NCI-H146 (cell line): ENCODE measurements around the gene AGPAT2.

Experiments used
- DNase-seq: peaks from one replicate; lab custom pipeline; 2025; lab: John Stamatoyannopoulos, UW

The AGPAT2 gene

DNA sequence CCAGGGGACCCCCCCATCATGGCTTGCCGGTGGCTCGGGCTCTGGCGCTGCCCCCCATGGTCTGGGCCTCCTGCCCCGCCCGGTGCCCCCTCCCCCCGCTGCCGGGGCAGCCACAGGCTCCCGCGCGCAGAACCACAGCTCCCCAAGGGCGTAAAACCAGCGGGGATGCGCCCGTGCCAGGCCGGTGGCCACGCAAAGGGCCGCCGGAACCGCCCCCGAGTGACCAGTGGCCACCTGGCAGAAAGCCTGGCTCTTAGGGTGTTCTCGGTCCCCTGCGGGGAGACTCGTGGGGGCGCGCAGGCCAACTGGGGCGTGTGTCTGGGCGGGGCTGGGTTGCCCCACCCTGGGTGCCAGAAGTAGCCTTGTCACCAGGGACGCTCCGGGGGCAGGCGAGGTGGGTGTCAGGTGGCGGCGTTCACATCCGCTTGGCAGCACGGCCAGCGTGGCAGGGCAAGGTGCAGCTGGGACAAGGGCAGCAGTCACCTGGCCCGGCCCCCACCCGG, 515 bp upstream of the AGPAT2 start:
- DNase-seq: peak; percentile 58

DNA sequence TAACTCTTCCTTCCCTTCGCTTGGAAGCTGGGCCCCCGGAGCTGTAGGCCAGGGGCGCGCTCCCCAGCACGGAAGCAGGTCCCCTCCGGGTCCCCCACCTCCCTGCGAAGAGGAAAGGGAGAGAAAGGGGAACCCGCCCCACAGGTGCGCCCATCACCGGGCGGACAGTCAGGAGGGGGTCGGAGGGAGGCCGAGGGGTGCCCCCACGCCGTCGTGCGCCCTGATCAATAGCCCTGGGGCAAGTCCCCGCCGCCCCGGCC, 793 bp downstream of the AGPAT2 start:
- DNase-seq: no peak

DNA sequence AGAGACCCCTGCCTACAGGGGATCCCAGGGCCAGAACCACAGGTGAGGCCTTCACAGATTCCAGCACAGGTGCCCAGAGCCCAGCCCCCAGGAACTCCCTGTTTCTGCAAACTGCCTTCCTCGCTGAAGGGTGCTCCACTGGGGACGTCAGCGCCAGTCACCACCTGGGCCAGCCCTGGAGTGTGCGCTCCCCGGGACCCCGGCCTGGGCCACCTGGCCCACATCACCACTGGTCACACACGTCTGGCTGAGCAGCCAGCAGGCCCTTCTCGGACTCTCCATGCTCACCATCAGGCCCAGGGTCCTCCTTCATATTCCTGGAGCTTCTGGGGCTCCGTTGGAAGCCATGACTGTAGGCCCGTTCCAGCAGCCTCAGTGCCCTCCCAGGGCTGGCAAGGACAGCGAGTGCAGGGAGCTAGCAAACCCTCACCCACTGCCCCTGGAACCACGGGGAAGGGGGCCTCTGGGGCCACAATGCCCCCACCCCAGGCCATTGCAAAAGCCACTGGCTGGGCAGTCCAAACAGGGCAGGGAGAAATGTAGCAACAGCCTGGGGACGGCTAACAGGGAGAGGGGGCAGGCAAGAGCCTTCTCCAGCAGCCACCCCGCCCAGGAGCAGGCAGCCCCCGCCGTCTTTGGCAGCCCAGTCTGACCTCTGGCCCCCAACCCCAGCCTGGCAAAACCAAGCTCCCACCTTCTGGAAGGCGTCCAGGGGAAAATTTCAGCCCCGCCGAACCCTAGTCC, 1.3 kb downstream of the AGPAT2 start:
- DNase-seq: no peak

DNA sequence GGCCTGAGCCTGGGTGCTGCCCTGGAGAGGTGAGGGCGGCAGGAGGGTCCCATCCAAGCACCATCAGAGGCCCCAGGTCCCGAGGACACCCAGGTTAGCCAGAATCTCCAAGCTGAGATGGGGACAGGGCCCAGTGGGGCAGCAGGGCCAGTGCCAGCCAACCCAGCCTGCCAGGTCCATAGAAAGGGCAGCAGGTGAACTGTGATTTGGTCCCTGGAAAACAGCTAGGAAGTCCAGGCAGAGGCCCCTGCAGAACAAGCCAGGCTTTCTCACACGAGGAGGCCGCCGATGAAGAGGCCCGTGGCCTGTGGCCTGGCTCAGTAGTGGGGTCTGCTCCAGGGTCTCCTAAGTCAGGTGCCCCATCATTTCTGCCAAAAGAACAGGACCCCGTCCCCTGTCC, 2.0 kb downstream of the AGPAT2 start:
- no peak for DNase-seq

DNA sequence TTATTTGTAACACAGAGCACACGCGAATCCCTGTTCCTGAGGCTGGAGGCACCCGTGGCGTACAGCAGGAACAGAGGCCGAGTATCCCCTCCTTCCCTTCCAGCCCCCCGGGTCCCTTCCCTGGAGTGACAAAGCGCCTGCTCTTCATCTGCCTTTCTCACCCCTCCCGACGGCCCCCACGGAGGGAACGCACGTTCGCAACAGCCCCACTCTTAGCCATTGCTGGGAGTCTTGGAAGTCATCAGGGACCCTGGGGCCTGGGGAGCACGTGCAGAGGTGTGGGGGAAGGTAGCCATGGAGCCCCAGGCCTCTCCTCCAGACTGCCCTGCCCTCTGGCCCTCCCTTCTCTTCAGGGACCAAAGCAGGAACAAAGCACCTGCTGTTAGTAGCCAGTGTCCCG, 2.5 kb downstream of the AGPAT2 start:
- DNase-seq: no peak

DNA sequence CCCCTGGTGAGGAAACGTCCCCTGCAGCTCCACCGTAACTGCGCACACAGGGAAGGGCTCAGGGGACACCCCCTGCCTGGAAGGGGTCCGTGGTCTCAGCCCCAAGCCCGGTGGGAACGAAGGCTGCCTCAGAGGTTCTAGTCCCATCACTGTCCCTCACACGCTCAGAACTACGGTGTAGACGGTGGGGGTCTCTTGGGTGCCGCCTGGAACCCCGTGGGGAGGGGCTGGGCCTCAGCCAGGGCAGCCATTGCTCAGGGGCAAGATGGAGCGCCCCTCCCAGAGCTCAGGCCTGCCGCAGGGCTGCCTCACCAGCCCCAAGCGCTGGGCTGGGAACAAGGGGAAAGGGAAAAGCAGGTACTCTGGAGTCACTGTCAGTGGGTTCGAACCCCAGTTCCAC, 2.9 kb downstream of the AGPAT2 start:
- DNase-seq: no peak

DNA sequence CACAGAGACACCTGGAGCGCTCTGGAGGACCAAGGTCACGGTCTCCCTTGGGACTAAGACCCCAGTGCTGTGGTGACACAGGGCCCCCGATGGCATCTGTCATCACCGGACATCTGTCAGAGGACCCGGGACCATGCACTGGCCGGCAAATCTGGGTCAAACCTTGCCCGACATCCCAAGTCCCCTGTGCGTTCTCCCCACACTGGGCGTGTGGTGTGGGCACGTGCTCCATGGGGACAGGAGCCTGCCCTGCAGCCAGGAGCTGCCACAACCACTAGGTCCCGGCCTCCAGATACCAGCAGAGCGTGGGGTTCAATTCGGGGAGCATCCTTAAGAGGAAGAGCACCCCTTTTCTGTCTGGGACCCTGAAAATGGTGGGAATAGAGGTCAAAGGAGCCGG, 3.5 kb downstream of the AGPAT2 start:
- DNase-seq: no peak

DNA sequence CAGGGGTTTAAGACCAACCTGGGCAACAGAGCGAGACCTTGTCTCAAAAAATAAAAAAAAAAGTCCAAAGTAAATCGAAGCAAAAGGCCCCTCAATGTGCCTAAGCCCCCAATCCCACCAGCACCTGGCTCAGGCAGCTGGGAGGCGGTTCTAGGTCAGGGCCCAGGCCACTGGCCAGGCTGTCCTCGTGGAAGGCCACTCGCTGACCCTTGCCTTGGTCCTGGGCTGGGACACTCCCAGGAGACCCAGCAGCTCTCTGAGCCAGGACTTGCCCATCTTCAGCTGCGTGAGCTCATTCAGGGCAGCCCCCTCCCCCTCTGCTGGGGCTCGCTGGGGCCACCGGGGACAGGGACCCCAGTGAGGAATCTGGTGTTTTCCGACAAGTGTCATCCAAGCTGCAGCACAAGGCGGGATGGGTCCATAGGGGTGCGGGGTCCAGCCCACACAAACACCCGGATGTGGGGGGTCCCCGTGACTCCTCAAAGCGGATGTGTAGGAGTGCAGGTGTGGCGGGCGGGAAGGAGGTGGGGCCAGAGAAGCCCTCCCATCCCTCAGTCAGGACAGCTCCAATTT, 4.0 kb downstream of the AGPAT2 start:
- no peak for DNase-seq

DNA sequence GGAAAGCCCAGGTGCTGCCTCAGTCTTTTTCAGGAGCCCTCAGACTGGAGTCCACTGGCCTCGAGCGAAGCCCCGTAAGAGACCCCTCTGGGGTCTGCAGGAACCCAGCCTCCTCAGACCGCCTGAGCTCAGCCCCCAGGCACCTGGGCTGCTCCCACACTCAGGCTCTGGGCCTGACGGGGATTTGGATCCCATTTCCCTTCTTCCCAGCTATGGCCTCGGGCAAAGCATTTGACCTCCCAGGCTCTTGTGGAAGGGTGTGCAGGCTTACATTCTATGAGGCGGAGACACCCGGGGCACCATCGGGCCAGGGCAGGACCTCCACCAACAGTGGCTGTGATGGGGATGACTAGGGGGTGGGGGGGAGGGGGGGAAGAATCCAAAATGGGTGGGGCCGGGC, 4.5 kb downstream of the AGPAT2 start:
- DNase-seq: no peak

DNA sequence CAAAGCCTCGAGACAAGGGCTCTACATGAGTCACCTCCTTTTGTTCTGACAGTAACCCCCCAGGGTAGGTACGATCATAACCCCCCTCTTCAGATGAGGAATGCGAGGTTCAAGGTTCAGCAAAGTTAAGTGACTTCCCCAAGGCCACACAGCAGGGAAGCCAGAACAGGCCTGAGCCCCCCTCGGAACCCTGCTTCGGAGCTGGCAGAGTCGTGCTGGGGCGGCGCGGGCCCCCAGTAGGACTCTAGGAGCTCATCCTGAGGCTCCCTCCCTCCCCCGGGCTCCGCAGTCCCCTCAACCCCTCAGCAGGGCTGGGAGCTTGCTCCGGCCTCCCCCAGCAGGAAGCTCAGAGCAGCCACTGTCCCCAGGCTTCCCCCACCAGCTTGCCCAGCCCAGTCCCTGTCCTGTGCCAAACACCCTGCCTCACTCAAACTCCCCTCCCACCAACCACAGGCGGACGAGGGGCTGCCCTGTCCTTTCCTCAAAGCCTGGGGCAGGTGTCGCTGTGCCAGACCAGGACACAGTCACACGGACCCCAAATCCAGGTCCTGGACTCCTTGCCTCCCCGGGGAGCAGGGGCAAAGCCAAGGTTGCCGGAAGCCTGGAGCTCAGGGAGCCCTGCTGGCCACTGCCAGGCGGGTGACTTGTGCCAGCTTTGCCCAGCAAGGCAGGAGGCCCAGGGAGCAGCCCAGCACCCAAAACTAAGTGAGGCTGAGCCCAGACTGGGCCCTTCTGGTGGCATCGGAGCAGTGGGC, 5.1 kb downstream of the AGPAT2 start:
- no peak for DNase-seq

DNA sequence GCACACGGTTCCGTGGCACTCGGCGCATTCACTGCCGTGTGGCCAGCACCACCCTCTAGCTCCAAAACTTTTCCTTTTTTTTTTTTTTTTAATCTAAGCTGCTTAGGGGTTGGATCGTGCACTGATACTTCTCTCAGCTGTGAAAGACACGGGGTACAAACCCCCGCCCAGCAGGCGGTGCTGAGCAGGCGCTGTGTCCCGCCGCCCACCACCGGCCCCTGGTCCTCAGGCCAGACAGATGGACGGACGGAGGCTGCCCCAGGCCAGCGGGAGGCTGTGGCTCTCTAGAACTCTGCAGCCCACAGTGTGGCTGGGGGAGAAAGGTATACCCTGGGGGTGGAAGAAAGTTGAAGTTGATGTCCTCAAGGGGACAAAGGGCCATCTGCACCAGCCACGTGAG, 6.2 kb downstream of the AGPAT2 start:
- DNase-seq: no peak

DNA sequence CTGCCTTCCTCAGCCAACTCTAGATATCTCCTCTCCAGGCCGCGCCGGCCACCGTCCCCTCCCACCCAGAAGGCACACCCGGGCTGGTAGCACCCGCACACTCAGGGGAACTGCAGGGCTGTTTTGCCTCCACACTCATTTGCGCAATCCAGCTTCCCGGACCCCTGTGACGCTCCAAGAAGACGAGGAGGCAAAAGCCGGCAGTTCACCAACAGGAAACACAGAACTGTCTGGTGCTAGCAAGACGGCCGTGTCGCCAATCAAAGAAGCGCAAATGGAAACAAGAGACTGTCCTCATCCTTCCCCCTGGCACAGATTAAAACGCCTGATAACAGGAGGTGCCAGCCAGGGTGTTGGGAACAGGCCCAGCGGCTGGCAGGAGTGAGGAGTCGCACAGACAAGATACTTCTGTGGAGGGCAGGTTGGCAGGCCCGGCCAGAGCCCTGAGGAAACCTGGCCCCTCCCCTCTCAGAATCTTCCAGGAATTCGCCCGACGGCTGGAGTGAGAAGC, 7.8 kb downstream of the AGPAT2 start:
- DNase-seq: no peak

DNA sequence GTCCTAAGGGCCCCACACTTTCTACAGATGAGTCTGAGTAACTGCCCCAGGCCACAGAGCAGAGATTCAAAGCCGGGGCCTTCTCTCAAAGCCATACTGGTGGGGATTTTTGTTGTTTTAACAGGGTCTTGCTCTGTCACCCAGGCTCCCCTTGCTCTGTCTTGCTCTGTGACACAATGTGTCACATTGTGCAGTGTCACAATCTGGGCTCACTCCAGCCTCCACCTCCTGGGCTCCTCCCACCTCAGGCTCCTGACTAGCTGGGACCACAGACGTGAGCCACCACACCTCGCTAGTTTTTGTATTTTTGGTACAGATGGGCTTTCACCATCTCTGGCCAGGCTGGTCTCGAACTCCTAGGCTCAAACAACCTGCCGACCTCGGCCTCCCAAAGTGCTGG, 8.6 kb downstream of the AGPAT2 start:
- no peak for DNase-seq

DNA sequence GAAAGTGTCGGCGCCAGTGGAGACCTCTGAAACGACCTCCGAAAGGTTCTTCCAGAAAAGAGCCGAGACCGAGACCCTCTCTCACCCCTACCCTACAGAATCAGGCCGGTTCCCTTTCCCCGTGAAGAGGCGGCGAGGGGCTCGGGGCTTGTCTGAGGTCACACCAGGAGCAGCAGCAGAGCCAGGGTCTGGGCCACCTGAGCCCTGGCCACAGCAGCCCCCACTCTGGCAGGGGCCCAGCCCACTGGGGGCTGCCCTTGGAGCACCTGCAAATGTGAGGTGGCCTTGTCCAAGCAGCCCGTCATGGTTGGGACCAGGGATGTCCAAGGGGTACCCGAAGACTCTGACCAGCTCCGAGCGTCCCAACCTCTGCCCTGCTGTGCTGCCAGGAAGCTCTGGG, 9.2 kb downstream of the AGPAT2 start:
- no peak for DNase-seq

DNA sequence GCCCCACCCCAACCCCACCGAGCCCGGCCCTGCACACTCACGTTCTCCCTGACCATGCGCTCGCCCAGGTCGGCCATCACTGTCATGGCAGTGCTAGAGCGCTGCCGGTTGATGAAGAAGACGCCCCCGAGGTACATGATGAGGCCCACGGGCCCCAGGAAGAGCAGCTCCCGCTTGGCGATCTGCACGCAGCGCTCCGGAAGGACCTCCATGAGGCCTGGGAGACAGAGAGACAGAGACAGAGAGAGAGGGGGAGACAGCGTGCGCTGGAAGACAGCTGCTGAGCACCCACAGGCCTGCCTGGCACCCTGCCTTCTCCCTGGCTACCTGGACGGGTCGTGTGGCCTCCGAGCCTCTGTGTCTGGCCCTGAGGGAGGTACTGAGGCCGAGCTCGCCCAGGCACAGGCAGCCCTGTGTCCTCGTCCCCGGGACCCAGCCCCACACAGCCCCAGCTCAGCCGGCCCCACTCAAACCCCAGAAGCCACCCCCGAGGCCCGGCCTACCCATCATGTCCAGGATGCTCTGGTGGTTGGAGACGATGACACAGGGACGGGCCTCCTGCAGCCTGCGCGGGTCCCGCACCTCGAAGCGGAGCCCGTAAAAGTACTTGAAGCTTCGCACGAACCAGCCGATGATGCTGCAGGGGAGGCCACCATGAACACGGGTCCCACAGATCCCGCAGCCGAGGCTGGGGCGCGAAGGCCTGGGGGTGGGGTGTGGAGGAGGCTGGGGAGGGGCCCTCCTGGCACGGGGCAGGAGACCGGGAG, 10.2 kb downstream of the AGPAT2 start:
- DNase-seq: no peak

DNA sequence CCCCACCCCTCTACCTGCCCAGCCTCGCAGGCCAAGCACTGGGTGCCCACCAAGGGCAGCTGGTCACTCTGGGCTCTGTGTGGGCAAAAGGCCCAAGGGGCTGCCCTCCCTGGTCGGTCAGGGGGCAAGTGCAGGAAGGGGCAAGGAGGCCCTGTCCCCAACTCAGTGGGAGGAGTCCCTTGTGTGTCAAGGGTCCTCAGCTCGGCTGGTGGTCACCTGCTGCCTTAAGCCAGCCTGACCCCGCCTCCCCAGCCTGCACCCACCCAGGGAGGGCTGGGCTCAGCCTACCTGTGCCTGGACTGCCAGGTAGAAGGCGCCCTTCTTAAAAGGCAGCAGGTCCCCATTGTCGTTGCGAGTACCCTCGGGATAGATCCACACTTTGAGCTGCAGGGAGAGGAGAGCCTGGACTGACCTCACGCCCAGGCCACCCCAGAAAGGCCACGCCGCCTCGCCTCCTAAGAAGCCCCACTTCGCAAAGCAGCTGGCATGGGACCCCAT, 10.9 kb downstream of the AGPAT2 start:
- no peak for DNase-seq

DNA sequence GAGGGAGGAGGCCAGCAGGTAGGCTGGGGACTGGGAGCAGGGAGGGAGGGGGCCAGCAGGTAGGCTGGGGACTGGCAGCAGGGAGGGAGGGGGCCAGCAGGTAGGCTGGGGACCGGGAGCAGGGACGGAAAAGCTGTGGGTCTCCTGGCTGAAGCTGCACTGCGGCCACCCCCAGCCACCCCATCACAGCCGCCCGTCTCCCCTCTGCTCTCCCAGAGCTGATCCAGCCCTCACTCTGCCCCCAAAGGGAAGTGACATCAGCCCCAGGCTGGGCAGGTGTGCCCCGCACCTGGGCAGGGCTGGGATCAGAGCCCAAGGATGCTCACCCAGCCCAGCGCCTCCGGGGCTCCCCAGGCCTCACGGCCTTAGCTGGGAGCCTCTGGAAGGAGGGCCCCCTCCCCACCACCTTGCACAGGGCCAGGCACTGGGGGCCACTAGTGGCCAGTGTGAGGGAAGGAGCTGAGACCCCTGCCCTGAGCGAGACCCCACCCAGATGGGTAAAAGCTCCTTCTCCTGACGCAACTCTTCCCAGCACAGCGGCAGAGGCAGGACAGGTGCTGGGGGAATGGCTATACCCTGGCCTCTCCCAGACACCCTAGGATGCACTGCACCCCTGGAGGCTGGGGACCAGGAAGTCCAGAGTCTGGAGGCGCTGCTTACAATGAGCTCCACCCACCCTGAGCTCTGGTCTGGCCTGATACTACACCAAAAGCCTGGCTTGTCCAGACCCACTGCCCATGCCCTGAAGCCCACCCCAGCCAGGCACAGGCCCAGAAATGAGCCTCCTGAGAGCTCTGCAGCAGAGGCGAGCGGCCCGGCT, 11.6 kb downstream of the AGPAT2 start:
- no peak for DNase-seq

DNA sequence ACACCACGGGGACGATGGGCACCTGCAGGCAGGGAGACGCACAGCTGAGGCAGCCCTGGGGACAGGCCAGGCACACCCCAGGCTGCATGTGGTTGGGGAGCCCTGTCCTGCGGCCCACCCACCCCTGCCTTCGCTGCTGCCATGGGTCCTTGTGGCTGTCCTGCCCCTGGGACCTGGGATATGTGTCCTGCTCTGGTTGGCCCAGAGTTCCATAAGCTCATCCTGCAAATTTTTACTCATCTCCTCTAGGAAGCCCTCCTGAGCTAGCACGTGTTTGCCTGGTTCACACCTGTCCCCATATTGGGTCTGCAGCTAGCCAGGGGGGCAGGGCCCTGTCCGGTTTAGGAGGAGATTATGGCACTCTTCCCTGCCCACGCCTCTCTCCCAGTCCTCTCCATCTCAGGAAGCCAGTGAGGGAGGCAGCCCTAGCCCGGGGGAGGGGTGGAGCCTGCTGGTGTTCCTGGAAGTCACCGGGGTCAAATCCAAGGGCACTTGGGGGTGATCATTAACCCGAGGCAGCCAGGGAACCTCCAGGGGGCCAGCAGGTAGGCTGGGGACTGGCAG, 12.4 kb downstream of the AGPAT2 start:
- DNase-seq: no peak

DNA sequence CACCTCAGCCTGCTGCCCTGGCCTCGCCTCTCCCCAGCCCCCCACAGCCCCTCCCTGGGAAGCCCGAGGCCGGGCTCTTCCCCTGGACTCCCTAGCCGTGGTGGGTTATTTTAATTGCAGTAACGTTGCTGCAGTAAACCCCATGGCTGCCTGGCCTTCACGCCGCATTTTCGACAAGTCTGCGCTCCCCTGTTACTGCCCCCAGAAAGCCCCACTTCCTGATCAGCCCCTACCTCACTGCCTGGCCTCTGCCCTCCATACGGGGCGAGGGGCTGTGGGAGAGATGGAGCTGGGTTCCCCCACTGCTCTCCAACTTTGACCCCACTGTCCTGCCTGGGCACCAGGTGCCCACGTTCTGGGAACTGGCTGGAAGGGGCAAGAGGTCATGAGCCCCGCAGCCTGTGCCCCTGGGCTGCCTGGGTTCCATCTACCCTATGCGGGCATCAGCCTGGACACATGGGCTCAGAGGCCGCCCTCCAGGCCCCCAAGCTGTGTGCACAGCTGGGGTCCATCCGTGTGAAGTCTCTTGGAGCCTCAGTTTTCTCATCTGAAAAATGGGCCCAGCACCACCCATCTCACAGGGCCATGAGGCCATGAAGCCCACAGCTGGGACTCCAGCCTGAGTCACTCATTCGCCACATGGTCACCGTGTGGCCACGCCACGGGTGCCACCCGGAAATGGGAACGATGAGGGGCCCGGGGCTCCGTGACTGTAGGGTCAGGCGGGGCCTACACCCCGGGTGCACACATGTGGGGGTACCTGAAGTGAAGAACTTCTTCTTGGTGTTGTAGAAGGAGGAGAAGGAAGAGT, 13.1 kb downstream of the AGPAT2 start:
- no peak for DNase-seq
